ENCODE measurements around the gene STMP1. TPM values are rescaled to one million over a fixed set of nuclear protein-coding genes. Genes with fewer than 3 reads are reported as not detected.

STMP1 gene
- total and polyA plus RNA-seq, 2 of the 4 experiments (the other 2 are of a cell fraction), result 6.1 to 28.3 TPM

GRCh38 chr7:135717693-135718092, 55.4 kb downstream of the STMP1 start:
- dilution Hi-C loops (cut with HindIII; ENCODE audit: low sequenced_read_pairs, unreplicated experiment) (no loop called here), intact Hi-C loops (cut with micrococcal nuclease) (no loop called here), in situ Hi-C loops (cut with MboI; ENCODE audit: low sequenced_read_pairs) (no loop called here)
- Histone ChIP-seq H2AFZ (replicated peaks; ENCODE audit: low read length, poor library complexity) (no peak overlapping the region), H2BK15ac (ENCODE audit: low read depth, low read length) (no peak overlapping the region), H4K91ac (ENCODE audit: insufficient read depth, low read depth, low read length) (no peak overlapping the region), H2AK5ac (ENCODE audit: low read depth, low read length) (no peak overlapping the region), H3K4me1 (ENCODE audit: control insufficient read depth, insufficient read depth, low read length) (peaks cover 15% of the 10 kb centered on the region), H3K27me3 (ENCODE audit: control insufficient read depth, insufficient read depth, low read length) (no peaks in the 10 kb centered on the region), H3K79me1 (ENCODE audit: low read depth in 1 of 2, low read length in 2 of 2) (peaks cover 0 to 8% of the 10 kb centered on the region in 2 experiments; a peak in 2 of 4 replicates), H4K8ac (ENCODE audit: low read depth in 2 of 2, low read length in 2 of 2) (no peak overlapping the region), H3K9me1 (ENCODE audit: insufficient read depth, low read length) (peaks cover 12% of the 10 kb centered on the region), H3K4ac (ENCODE audit: low read depth, low read length) (peak overlapping the region; percentile 10; the same call in 1 of the 2 replicates), H3K14ac (replicated peaks; ENCODE audit: low read depth, low read length) (no peak overlapping the region), H2BK120ac (ENCODE audit: low read depth, low read length) (no peak overlapping the region), H2AK9ac (replicated peaks; ENCODE audit: low read depth, low read length, poor library complexity) (no peak overlapping the region), H3K18ac (ENCODE audit: low read depth, low read length) (no peak overlapping the region), H4K20me1 (ENCODE audit: insufficient read depth, low read length) (no peaks in the 10 kb centered on the region), H3K9me3 (ENCODE audit: control insufficient read depth, insufficient read depth, low read length) (no peaks in the 10 kb centered on the region), H3K36me3 (ENCODE audit: control insufficient read depth, insufficient read depth, low read length) (no peaks in the 10 kb centered on the region), H2BK20ac (ENCODE audit: low read depth, low read length) (0 out of 2 replicates have a peak overlapping the region, but pooled peaks have one; percentile 18), H3K56ac (ENCODE audit: extremely low read depth, insufficient read depth, low read length) (no peak overlapping the region), H3K27ac (ENCODE audit: insufficient read depth, low read length) (no peak overlapping the region), H4K5ac (ENCODE audit: low read depth, low read length) (no peak overlapping the region), H3K4me2 (ENCODE audit: low read depth, low read length) (no peak overlapping the region), H3K4me3 (ENCODE audit: insufficient read depth, low read depth, low read length) (no peak overlapping the region), H3K23ac (ENCODE audit: low read depth, low read length) (no peak overlapping the region), H2BK5ac (ENCODE audit: low read depth, low read length, poor library complexity, severe bottlenecking) (no peak overlapping the region), H3K9ac (ENCODE audit: low read depth, low read length) (no peak overlapping the region)
- no peak for ATAC-seq (ENCODE audit: low read depth)
- no CpG with 5 or more reads among the region's 3 CpGs for WGBS, 2 experiments (ENCODE audit: extremely low coverage in 2 of 2, insufficient read length in 1 of 2)
- ChIA-PET POLR2A (ENCODE audit: unreplicated experiment) (no interaction called here), CTCF (no interaction called here)
- BruUV-seq (replicated peaks), result no TSS peak
- no peak for DNase-seq
- TF ChIP-seq SMC3 (IDR thresholded peaks at IDR 0.05; ENCODE audit: low read depth, low read length), result no peak
- TF ChIP-seq USF2 (IDR thresholded peaks at IDR 0.05; ENCODE audit: low read depth, low read length), result no peak

Data from IMR-90 (cell line).